A549 (cell line): ENCODE data around the gene SEMA3C.

ENCODE experiments used
- BHLHE40 ChIP-seq: IDR thresholded peaks from 2 replicates; pipeline ENCODE4 v1.6.1; 2012; ENCODE audit warnings: low read depth, low read length, inconsistent platforms
- CEBPB ChIP-seq, 2 experiments: fragments of >200 bp in 1 of 2; sonication (Bioruptor Twin) in 1 of 2; formaldehyde crosslinking in 1 of 2; IDR thresholded peaks; 2 replicates each; pipeline ENCODE4 v1.6.1; 2012 to 2016
- CTCF ChIP-seq: fragments of >200 bp; sonication (Bioruptor Twin); formaldehyde crosslinking; IDR thresholded peaks from 3 replicates; pipeline ENCODE4 v1.5.1; 2016
- EP300 ChIP-seq, 2 experiments: fragments of >200 bp; sonication (Bioruptor Twin); formaldehyde crosslinking; IDR thresholded peaks; 2 replicates in 1 of 2; 3 replicates in 1 of 2; pipeline ENCODE4 v1.6.1; 2016 to 2017
- HOXA7 ChIP-seq: fragments of 250-450 bp; sonication (Bioruptor Pico); IDR thresholded peaks from 2 replicates; pipeline ENCODE4 v1.5.0; 2020; ENCODE audit warnings: mild to moderate bottlenecking, moderate library complexity
- POLR2A ChIP-seq: IDR thresholded peaks from 2 replicates; pipeline ENCODE4 v1.6.1; 2012; ENCODE audit warnings: mild to moderate bottlenecking, low read length
- REST ChIP-seq: fragments of 200-600 bp; sonication (generic); IDR thresholded peaks from 2 replicates; pipeline ENCODE4 v1.6.1; 2016; ENCODE audit warnings: antibody characterized with exemption, mild to moderate bottlenecking, moderate library complexity
- TP53 ChIP-seq: fragments of 250-450 bp; sonication (Bioruptor Pico); IDR thresholded peaks from 2 replicates; pipeline ENCODE4 v1.5.0; 2021; ENCODE audit warnings: mild to moderate bottlenecking, moderate library complexity

- no peak for TF ChIP-seq EP300 (IDR thresholded peaks at IDR 0.05)
- no peak for TF ChIP-seq POLR2A
- no peak for TF ChIP-seq REST
- TF ChIP-seq BHLHE40: no peak
- no peak for TF ChIP-seq CTCF
- no peak for TF ChIP-seq HOXA7 (CRISPR knock-in tag)
- TF ChIP-seq TP53 (CRISPR knock-in tag): no peak
- no peak for TF ChIP-seq CEBPB (IDR thresholded peaks at IDR 0.05)
Observed at GRCh38 chr7:80725181-80725611, 193.7 kb downstream of the SEMA3C start.
